B cell (primary cell): ENCODE data around the gene TCERG1L. TPM values are rescaled to one million over a fixed set of nuclear protein-coding genes. Genes with fewer than 3 reads are reported as not detected.

ENCODE experiments used
- ATAC-seq: fragments of 200-7000 bp; cut with Tn5 transposase; one replicate; pipeline ENCODE4 v1.10.0; 2021; ENCODE audit warnings: low read depth, mild to moderate bottlenecking, moderate number of reproducible peaks, moderate library complexity
- CTCF ChIA-PET: fragments of 350-600 bp; sonication (Branson Sonifier 250); formaldehyde crosslinking; loops from one replicate; lab custom pipeline; 2021; ENCODE audit warnings: antibody characterized with exemption, inconsistent platforms; lab: Charles Lee
- POLR2A ChIA-PET: fragments of 350-600 bp; sonication (Branson Sonifier 250); formaldehyde crosslinking; loops from one replicate; lab custom pipeline; 2021; ENCODE audit warnings: antibody characterized with exemption; lab: Charles Lee
- DNase-seq: peaks from one replicate; pipeline ENCODE4 v3.0.0; 2013
- H2AFZ ChIP-seq: 2 replicates; pipeline ENCODE4 v1.6.1; 2012; ENCODE audit warnings: mild to moderate bottlenecking, low read depth, low read length; ENCODE audit not compliant: insufficient read depth, poor library complexity, severe bottlenecking
- H3K27ac ChIP-seq, 2 donors: 1 replicate in 1 of 2; 2 replicates in 1 of 2; pipeline ENCODE4 v1.5.1; 2012 to 2013; ENCODE audit warnings: low read length in 2 of 2, mild to moderate bottlenecking in 2 of 2, moderate library complexity in 1 of 2
- H3K27me3 ChIP-seq, 4 experiments: fragments of 200-600 bp in 1 of 4; sonication (generic) in 1 of 4; replicated peaks in 1 of 4; 1 replicate in 2 of 4; 2 replicates in 2 of 4; pipeline versions ENCODE4 v1.6.1 to v1.7.0; 2013 to 2016; ENCODE audit warnings: low read length in 3 of 4, mild to moderate bottlenecking in 2 of 4, mixed read lengths in 1 of 4, moderate library complexity in 1 of 4; ENCODE audit not compliant: insufficient read depth in 4 of 4, control insufficient read depth in 3 of 4; ENCODE audit errors: control extremely low read depth in 1 of 4
- H3K36me3 ChIP-seq, 2 experiments: replicated peaks in 1 of 2; 1 replicate in 1 of 2; 2 replicates in 1 of 2; pipeline versions ENCODE4 v1.6.1 to v1.7.1; 2013; ENCODE audit warnings: low read length in 1 of 2; ENCODE audit not compliant: insufficient read depth in 2 of 2, control insufficient read depth in 1 of 2; ENCODE audit errors: control extremely low read depth in 1 of 2, extremely low read depth in 1 of 2
- H3K4me1 ChIP-seq, 2 donors: fragments of 200-600 bp in 1 of 2; sonication (generic) in 1 of 2; 1 replicate in 1 of 2; 2 replicates in 1 of 2; pipeline versions ENCODE4 v1.5.1 to v1.6.1; 2013 to 2017; ENCODE audit warnings: low read length in 2 of 2; ENCODE audit not compliant: control insufficient read depth in 2 of 2, insufficient read depth in 2 of 2
- H3K4me2 ChIP-seq: replicated peaks from 2 replicates; pipeline ENCODE3; 2012; ENCODE audit warnings: mild to moderate bottlenecking, low read depth, low read length; ENCODE audit not compliant: poor library complexity, severe bottlenecking
- H3K4me3 ChIP-seq, 5 experiments: fragments of 200-600 bp in 1 of 5; sonication (generic) in 1 of 5; 1 replicate in 3 of 5; 2 replicates in 2 of 5; pipeline versions ENCODE4 v1.5.1 to v1.7.0; 2011 to 2016; ENCODE audit warnings: low read length in 4 of 5, mild to moderate bottlenecking in 4 of 5, low read depth in 2 of 5, control low read depth in 1 of 5, moderate library complexity in 1 of 5; ENCODE audit not compliant: insufficient read depth in 1 of 5; ENCODE audit errors: control extremely low read depth in 1 of 5, extremely low read depth in 1 of 5
- H3K79me2 ChIP-seq: fragments of 200-600 bp; sonication (generic); one replicate; pipeline ENCODE4 v1.6.0; 2016; ENCODE audit warnings: low read length; ENCODE audit not compliant: control insufficient read depth, insufficient read depth
- H3K9ac ChIP-seq: fragments of 200-600 bp; sonication (generic); 2 replicates; pipeline ENCODE4 v1.6.1; 2017; ENCODE audit warnings: mild to moderate bottlenecking, low read length, moderate library complexity
- H3K9me3 ChIP-seq, 3 donors: one replicate each; pipeline versions ENCODE4 v1.6.1 to v1.7.1; 2013; ENCODE audit warnings: low read length in 2 of 3; ENCODE audit not compliant: control insufficient read depth in 2 of 3, insufficient read depth in 1 of 3; ENCODE audit errors: control extremely low read depth in 1 of 3
- H4K20me1 ChIP-seq: 2 replicates; pipeline ENCODE4 v1.6.0; 2012; ENCODE audit warnings: mild to moderate bottlenecking, low read length; ENCODE audit not compliant: insufficient read depth, control insufficient read depth, poor library complexity, severe bottlenecking
- H3K27ac Mint-ChIP-seq: one replicate; pipeline ENCODE4 v1.8.0; 2021; ENCODE audit warnings: mixed read lengths
- H3K27me3 Mint-ChIP-seq: one replicate; pipeline ENCODE4 v1.8.0; 2021; ENCODE audit warnings: mixed read lengths
- H3K4me1 Mint-ChIP-seq: one replicate; pipeline ENCODE4 v1.8.0; 2021; ENCODE audit warnings: mixed read lengths
- H3K4me3 Mint-ChIP-seq: one replicate; pipeline ENCODE4 v1.8.0; 2021; ENCODE audit warnings: mixed read lengths
- H3K9me3 Mint-ChIP-seq: one replicate; pipeline ENCODE4 v1.8.0; 2022; ENCODE audit warnings: mixed read lengths; ENCODE audit not compliant: insufficient read depth
- EZH2 ChIP-seq: IDR thresholded peaks from 2 replicates; pipeline ENCODE4 v1.6.1; 2012; ENCODE audit warnings: borderline replicate concordance, low read depth, mild to moderate bottlenecking, moderate library complexity, low read length; ENCODE audit not compliant: insufficient read depth, poor library complexity, severe bottlenecking
- WGBS: methylation state at CpG from one replicate; pipeline ENCODE4 v1.1.5; 2013; ENCODE audit warnings: missing lambda C conversion rate; ENCODE audit not compliant: insufficient coverage; 5-methylcytosine and 5-hydroxymethylcytosine counted together
- intact Hi-C: fragments of 100-400 bp; cut with micrococcal nuclease; formaldehyde crosslinking; loops from one replicate; pipeline ENCODE4 v1.10.0; 2022
- polyA plus RNA-seq: library from polyadenylated mRNA; depleted of rRNA; stranded (reverse); fragments of >200 nt; gene quantifications from 2 replicates; pipeline ENCODE4 v1.2.3, GENCODE V29; 2012
- total RNA-seq, 2 donors: library from RNA; stranded (reverse); fragments of 120-200 nt in 1 of 2; gene quantifications; 1 replicate in 1 of 2; 2 replicates in 1 of 2; pipeline versions ENCODE4 v1.2.3 to v1.2.4, GENCODE V29; 2013 to 2022
- TF ChIP-seq, protein P1 (sequence below): fragments of 200-600 bp; IDR thresholded peaks from one replicate; pipeline ENCODE4 v1.8.0; 2022; ENCODE audit warnings: antibody characterized with exemption, mild to moderate bottlenecking

Gene TCERG1L
- total and polyA plus RNA-seq, 2 donors (not counting 1 experiment from before 2014, with no cell fraction given): 0.10 TPM; not detected in 1

- H3K36me3 ChIP-seq: no peaks in the 10 kb centered on the region
- ChIA-PET CTCF (no interaction called here), POLR2A (no interaction called here)
- no peaks in the 10 kb centered on the region for H4K20me1 ChIP-seq
- Mint-ChIP-seq H3K4me3 (no peak overlapping the region), H3K9me3 (peaks cover 2% of the 10 kb centered on the region), H3K27ac (no peak overlapping the region), H3K4me1 (no peaks in the 10 kb centered on the region), H3K27me3 (no peaks in the 10 kb centered on the region)
- peaks cover 0 to 14% (median 0%) of the 10 kb centered on the region in 3 donors for H3K9me3 ChIP-seq
- no peak overlapping the region for H2AFZ ChIP-seq
- no peaks in the 10 kb centered on the region for H3K27me3 ChIP-seq
- TF ChIP-seq EZH2: no peak
- TF ChIP-seq, protein P1, sequence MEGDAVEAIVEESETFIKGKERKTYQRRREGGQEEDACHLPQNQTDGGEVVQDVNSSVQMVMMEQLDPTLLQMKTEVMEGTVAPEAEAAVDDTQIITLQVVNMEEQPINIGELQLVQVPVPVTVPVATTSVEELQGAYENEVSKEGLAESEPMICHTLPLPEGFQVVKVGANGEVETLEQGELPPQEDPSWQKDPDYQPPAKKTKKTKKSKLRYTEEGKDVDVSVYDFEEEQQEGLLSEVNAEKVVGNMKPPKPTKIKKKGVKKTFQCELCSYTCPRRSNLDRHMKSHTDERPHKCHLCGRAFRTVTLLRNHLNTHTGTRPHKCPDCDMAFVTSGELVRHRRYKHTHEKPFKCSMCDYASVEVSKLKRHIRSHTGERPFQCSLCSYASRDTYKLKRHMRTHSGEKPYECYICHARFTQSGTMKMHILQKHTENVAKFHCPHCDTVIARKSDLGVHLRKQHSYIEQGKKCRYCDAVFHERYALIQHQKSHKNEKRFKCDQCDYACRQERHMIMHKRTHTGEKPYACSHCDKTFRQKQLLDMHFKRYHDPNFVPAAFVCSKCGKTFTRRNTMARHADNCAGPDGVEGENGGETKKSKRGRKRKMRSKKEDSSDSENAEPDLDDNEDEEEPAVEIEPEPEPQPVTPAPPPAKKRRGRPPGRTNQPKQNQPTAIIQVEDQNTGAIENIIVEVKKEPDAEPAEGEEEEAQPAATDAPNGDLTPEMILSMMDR: no peak
- no peak overlapping the region for H3K4me3 ChIP-seq
- H3K4me1 ChIP-seq: no peaks in the 10 kb centered on the region
- no peaks in the 10 kb centered on the region for H3K79me2 ChIP-seq
- H3K27ac ChIP-seq: no peak overlapping the region
- intact Hi-C loops: no loop called here
- DNase-seq: no peak
- no peak for ATAC-seq
- 55% methylated on average over 3 of the region's 7 CpGs for WGBS
- H3K9ac ChIP-seq: no peak overlapping the region
- H3K4me2 ChIP-seq: no peak overlapping the region
These were observed 124.2 kb downstream of the TCERG1L start for GRCh38 chr10:131187274-131187673.

DNA sequence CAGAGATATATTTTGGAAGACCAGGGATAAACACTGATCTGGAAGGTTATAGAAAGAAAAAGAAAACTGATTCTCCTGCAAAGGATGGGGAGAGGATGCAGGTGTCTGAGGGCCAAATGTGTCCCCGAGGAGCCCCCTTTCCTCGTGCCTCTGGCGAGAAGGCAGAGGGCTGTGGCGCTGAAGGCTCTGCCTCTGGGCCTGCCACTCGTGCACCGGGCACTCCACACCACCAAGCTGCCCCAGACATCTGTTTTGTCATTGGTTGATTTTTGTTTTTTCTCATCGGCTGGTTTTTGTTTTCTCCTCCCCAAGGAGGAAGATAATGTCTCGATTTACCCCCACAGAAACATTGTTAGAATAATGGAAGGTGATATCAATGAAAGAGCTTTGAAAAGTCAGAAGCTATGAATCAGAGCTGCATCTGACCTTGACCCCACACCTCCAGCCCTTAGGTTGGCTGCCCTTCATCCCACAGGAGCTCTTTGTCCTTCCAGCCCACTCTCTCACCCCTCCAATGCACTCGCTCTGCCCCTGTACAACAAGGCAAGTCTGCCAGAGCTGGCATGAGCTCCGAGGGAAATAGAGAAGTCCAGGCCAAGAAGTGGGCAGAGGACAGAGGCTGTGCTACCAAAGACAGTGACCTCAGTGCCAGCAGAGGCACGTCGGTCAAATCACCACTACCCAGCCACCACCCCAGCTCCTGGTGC is 124.8 kb downstream of the TCERG1L start:
- peaks cover 0 to 14% (median 0%) of the 10 kb centered on the region in 3 donors for H3K9me3 ChIP-seq
- no peak overlapping the region for H3K4me3 Mint-ChIP-seq
- H3K4me1 ChIP-seq: no peaks in the 10 kb centered on the region
- no peak overlapping the region for H3K27ac Mint-ChIP-seq
- WGBS: 91% methylated on average over 4 of the region's 12 CpGs
- no peaks in the 10 kb centered on the region for H3K4me1 Mint-ChIP-seq
- H3K4me3 ChIP-seq: no peak overlapping the region
- no peak overlapping the region for H3K27ac ChIP-seq
- no peaks in the 10 kb centered on the region for H3K27me3 Mint-ChIP-seq
- no peaks in the 10 kb centered on the region for H4K20me1 ChIP-seq
- ChIA-PET CTCF (no interaction called here), POLR2A (no interaction called here)
- no peak for TF ChIP-seq EZH2
- TF ChIP-seq, protein P1: no peak
- intact Hi-C loops: no loop called here
- DNase-seq (no peak), ATAC-seq (no peak)
- no peaks in the 10 kb centered on the region for H3K36me3 ChIP-seq
- H3K9ac ChIP-seq: no peak overlapping the region
- H2AFZ ChIP-seq: no peak overlapping the region
- H3K9me3 Mint-ChIP-seq: peaks cover 2% of the 10 kb centered on the region
- no peak overlapping the region for H3K4me2 ChIP-seq
- no peaks in the 10 kb centered on the region for H3K27me3 ChIP-seq
- H3K79me2 ChIP-seq: no peaks in the 10 kb centered on the region
